SU-DHL-6 (cell line): Measurements from ENCODE around the gene AGBL4.
"Not testable (repeated sequence)": the region's sequence is repeated elsewhere in the genome, so short reads cannot be mapped to it uniquely, and the experiment has no call there.

Experiments
- EZH2phosphoT487 ChIP-seq: fragments of 200-600 bp; sonication (generic), shearing (Covaris generic); conservative IDR thresholded peaks from 2 replicates; pipeline ENCODE4 v1.6.1; 2018; ENCODE audit warnings: mild to moderate bottlenecking, antibody characterized with exemption, low read length, moderate library complexity, mixed read lengths
- TF ChIP-seq, protein P1 (sequence below): fragments of 200-600 bp; sonication (generic); IDR thresholded peaks from one replicate; pipeline ENCODE4 v1.5.1; 2017; ENCODE audit warnings: antibody characterized with exemption, mild to moderate bottlenecking, low read length, moderate library complexity; ENCODE audit not compliant: insufficient read depth, poor library complexity, severe bottlenecking

DNA sequence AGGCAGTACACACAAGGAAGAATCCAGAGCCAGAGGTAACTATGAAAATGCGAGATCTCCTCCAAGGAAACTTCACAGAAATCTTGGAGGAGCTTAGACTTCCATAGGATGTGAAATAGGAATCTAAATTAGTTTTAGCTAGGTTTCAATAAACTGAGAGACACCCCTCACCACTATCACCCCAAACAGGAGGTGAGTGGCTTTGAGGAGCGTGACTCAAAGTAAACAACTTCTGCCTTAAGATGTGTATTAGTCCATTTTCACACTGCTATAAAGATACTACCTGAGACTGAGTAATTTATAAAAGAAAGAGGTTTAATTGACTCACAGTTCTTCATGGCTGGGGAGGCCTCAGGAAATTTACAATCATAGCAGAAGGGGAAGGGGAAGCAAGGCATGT, 703.3 kb downstream of the AGBL4 start:
- not testable (repeated sequence) for TF ChIP-seq EZH2phosphoT487
- TF ChIP-seq, protein P1, sequence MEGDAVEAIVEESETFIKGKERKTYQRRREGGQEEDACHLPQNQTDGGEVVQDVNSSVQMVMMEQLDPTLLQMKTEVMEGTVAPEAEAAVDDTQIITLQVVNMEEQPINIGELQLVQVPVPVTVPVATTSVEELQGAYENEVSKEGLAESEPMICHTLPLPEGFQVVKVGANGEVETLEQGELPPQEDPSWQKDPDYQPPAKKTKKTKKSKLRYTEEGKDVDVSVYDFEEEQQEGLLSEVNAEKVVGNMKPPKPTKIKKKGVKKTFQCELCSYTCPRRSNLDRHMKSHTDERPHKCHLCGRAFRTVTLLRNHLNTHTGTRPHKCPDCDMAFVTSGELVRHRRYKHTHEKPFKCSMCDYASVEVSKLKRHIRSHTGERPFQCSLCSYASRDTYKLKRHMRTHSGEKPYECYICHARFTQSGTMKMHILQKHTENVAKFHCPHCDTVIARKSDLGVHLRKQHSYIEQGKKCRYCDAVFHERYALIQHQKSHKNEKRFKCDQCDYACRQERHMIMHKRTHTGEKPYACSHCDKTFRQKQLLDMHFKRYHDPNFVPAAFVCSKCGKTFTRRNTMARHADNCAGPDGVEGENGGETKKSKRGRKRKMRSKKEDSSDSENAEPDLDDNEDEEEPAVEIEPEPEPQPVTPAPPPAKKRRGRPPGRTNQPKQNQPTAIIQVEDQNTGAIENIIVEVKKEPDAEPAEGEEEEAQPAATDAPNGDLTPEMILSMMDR, result not testable (repeated sequence)
